ENCODE measurements around the gene TNFRSF14. TPM values are rescaled to one million over a fixed set of nuclear protein-coding genes. Genes with fewer than 3 reads are reported as not detected.

TNFRSF14 gene
- total RNA-seq, 1 donor: 12.0 TPM

DNA sequence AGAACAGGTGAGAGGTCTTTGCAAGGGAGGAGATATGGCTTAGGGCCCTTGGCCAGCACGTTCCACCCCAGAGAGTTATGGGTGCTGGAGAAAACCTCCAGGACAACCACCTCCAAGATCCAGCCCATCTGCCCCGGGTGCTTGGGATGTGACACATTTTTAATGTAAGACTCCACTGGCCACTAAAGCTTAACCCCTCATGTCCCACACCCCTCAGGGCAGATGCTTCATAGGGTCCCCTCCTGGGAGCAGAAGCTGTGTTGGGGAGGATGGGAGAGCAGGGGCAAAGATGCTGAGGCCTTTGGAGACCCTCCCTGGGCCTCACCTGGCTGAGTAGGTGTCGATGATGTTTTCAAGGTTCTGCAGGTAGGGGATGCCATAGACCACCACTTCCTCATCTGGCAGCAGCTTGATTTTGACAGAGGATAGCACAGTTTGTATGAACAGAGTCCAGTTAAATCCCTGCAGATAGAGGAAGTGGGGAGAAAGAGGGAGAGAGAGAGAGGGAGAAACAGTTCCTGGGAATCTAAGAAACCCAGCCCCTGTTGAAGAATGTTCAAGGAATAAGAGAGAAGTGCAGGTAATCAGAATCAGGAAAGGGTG lies 42.3 kb downstream of the TNFRSF14 start:
- no peak for TF ChIP-seq CTCF (IDR thresholded peaks at IDR 0.05; ENCODE audit: insufficient read depth, low read length)
- DNase-seq (ENCODE audit: low read depth): no peak
- no peak overlapping the region for H3K4me3 ChIP-seq (ENCODE audit: low read depth, low read length)

GRCh38 chr1:2601721-2602303 lies 45.6 kb downstream of the TNFRSF14 start:
- no peak overlapping the region for H3K4me3 ChIP-seq (ENCODE audit: low read depth, low read length)
- TF ChIP-seq CTCF (IDR thresholded peaks at IDR 0.05; ENCODE audit: insufficient read depth, low read length): no peak
- no peak for DNase-seq (ENCODE audit: low read depth)

- no peak for DNase-seq (ENCODE audit: low read depth)
- no peak overlapping the region for H3K4me3 ChIP-seq (ENCODE audit: low read depth, low read length)
- TF ChIP-seq CTCF (IDR thresholded peaks at IDR 0.05; ENCODE audit: insufficient read depth, low read length): no peak
Measured at GRCh38 chr1:2602311-2602835, 46.2 kb downstream of the TNFRSF14 start.

DNA sequence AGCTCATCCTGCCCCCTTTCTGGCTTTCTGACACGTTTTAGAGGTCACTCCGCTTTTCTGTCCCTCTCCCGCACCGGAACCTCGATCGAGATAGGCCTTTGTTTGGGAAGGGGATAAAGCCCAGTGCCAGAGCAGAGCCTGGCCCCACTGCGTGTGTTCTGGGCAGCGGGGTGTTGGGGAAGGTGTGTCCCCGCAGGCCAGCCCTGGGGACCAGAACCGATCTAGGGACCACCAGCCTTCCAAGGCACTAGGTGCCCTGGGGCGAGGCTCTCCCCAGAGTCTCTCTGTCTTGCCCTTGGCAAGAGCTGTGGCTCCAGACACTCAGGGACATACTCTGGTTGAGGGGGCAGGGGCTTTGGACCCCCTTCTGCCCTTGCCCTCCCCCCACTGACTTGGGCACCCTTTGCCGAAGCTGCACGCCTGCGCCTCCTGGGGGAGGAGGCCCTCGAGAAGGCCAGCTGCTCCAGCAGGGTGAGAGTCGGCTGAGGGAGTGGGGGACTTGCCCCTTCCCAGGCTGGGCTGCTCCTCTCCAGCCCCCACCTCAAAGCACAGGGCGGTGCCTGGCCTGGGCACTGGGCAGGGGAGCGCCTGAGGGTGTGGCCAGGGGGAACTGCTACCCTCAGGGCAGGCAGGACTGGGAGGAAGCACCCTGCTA lies 46.8 kb downstream of the TNFRSF14 start:
- no peak for TF ChIP-seq CTCF (IDR thresholded peaks at IDR 0.05; ENCODE audit: insufficient read depth, low read length)
- no peak for DNase-seq (ENCODE audit: low read depth)

DNA sequence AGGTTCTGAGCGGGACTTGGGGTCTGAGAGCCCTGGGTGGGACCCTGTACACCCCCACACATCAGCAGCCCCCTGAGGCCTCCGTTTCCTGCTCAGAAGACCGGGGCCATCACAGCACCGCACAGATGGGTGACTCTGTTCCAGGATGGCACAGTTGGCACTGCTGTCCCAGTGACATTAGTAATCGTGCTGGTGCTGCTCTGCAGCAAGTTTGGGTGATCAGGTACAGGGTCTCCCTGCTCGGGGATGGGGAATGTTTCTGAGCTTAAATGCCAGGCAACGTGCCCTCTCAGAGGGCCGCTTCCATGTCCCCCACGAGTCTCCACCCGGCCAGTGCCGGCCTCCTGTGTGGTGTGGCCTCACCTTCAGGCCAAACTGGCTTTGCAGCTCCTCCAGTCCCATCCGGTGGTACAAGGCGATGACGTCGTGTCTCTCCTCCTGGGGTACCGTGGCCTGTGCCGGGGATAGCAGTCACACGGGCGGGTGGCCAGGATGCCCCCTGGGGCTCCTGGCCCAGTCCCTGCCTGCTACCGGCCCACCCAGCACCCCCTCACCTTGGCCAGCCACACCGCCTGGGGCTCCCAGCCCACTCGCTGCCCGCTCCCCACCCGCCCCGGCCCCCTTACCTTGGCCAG lies 47.5 kb downstream of the TNFRSF14 start:
- no peak for TF ChIP-seq CTCF (IDR thresholded peaks at IDR 0.05; ENCODE audit: insufficient read depth, low read length)
- DNase-seq (ENCODE audit: low read depth): no peak
- no peak overlapping the region for H3K4me3 ChIP-seq (ENCODE audit: low read depth, low read length)

More for the DNA sequence above, 46.8 kb downstream of the TNFRSF14 start:
- no peak overlapping the region for H3K4me3 ChIP-seq (ENCODE audit: low read depth, low read length)

DNA sequence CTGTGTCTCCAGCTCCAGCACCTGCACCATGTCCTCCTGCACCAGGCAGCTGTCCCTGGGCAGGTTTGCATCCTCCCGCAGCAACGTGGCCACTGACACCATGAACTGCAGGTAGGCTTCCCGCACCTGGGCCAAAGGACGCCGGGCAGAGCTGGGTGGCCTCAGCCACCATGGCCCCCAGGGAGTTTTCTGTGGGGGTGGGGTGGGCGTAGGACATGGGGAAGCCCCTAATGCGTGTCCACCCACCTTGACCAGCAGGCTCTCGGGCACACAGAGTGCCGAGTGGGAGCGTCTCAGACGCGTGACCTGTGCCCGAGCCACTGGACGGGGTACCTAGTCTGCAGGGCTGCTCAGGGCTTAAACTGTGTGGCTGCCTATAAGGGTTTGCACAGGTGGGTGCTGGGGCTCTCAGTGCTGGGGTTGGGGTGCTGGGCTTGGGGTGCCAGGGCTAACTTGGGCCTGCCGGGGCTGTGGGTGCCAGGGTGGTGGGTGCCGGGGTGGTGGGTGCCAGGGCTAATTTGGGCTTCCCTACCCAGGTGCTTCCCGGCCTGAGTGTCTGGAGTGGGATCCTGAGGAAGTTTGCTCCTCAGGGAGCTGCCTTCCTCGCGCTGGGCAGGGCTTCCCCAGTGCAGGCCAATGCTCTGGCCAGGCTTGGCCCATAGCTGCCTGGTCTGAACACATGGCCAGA lies 48.1 kb downstream of the TNFRSF14 start:
- DNase-seq (ENCODE audit: low read depth): no peak

More for the DNA sequence above, 48.1 kb downstream of the TNFRSF14 start:
- no peak overlapping the region for H3K4me3 ChIP-seq (ENCODE audit: low read depth, low read length)
- no peak for TF ChIP-seq CTCF (IDR thresholded peaks at IDR 0.05; ENCODE audit: insufficient read depth, low read length)

Measured in fibroblast of the aortic adventitia (primary cell).